HepG2 (cell line): ENCODE measurements around the gene BCKDHB.

ENCODE experiments used
- CHD4 ChIP-seq: fragments of 200-600 bp; sonication (generic); IDR thresholded peaks from 2 replicates; pipeline ENCODE4 v1.7.0; 2017; ENCODE audit warnings: mild to moderate bottlenecking, low read length, borderline replicate concordance
- EZH2 ChIP-seq: conservative IDR thresholded peaks from 2 replicates; pipeline ENCODE4 v1.6.1; 2012; ENCODE audit warnings: mild to moderate bottlenecking, low read depth, low read length, moderate library complexity
- STAT5B ChIP-seq: sonication (generic); formaldehyde crosslinking; IDR thresholded peaks from 2 replicates; pipeline ENCODE4 v1.4.0; 2020; ENCODE audit warnings: missing genetic modification reagents
- TBL1XR1 ChIP-seq: fragments of 150-350 bp; IDR thresholded peaks from 2 replicates; pipeline ENCODE4 v1.6.1; 2014; ENCODE audit warnings: borderline replicate concordance, low read length; ENCODE audit not compliant: partially characterized antibody
- ZNF10 ChIP-seq: sonication (generic); formaldehyde crosslinking; IDR thresholded peaks from 2 replicates; pipeline ENCODE4 v1.4.0; 2020; ENCODE audit warnings: mild to moderate bottlenecking, low read depth, missing genetic modification reagents, borderline replicate concordance
- TF ChIP-seq, protein P1 (sequence below): sonication (generic); formaldehyde crosslinking; IDR thresholded peaks from 2 replicates; pipeline ENCODE4 v1.5.0; 2020; ENCODE audit warnings: mild to moderate bottlenecking, missing genetic modification reagents

GRCh38 chr6:80282913-80283554 is 176.6 kb downstream of the BCKDHB start:
- TF ChIP-seq CHD4 (no peak), ZNF10 (no peak), EZH2 (no peak), STAT5B (CRISPR knock-in tag) (no peak), TBL1XR1 (no peak)
- TF ChIP-seq, protein P1, sequence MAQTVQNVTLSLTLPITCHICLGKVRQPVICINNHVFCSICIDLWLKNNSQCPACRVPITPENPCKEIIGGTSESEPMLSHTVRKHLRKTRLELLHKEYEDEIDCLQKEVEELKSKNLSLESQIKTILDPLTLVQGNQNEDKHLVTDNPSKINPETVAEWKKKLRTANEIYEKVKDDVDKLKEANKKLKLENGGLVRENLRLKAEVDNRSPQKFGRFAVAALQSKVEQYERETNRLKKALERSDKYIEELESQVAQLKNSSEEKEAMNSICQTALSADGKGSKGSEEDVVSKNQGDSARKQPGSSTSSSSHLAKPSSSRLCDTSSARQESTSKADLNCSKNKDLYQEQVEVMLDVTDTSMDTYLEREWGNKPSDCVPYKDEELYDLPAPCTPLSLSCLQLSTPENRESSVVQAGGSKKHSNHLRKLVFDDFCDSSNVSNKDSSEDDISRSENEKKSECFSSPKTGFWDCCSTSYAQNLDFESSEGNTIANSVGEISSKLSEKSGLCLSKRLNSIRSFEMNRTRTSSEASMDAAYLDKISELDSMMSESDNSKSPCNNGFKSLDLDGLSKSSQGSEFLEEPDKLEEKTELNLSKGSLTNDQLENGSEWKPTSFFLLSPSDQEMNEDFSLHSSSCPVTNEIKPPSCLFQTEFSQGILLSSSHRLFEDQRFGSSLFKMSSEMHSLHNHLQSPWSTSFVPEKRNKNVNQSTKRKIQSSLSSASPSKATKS (CRISPR knock-in tag) = no peak
